HL-60 (cell line): Measurements from ENCODE around the gene SATB2.

Source experiments
- POLR2AphosphoS5 ChIP-seq: IDR thresholded peaks from 2 replicates; pipeline ENCODE4 v1.6.1; 2012; ENCODE audit warnings: low read depth
- REST ChIP-seq: IDR thresholded peaks from 2 replicates; pipeline ENCODE4 v1.6.1; 2012; ENCODE audit warnings: low read depth; ENCODE audit not compliant: insufficient replicate concordance

DNA sequence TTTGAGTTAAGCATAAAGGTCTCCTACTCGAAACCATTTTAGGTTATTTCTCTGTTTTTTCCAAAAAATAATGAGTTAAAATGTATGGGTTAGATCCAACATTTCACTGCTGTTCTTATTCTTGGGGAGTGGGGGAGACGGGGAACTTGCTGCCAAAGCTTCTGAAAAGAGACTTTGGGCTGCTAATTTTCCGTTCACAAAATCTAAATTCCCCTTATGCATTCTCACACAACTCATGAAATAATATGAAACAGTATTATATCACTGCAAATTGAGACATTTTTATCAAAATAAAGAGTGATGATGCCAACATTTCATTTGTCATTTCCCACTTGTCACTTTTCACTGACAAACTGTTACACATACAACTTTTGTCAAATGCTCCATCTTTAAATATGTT is 7.8 kb downstream of the SATB2 start:
- TF ChIP-seq POLR2AphosphoS5 = no peak
- no peak for TF ChIP-seq REST
